ENCODE measurements around the gene DRC7.

DNA sequence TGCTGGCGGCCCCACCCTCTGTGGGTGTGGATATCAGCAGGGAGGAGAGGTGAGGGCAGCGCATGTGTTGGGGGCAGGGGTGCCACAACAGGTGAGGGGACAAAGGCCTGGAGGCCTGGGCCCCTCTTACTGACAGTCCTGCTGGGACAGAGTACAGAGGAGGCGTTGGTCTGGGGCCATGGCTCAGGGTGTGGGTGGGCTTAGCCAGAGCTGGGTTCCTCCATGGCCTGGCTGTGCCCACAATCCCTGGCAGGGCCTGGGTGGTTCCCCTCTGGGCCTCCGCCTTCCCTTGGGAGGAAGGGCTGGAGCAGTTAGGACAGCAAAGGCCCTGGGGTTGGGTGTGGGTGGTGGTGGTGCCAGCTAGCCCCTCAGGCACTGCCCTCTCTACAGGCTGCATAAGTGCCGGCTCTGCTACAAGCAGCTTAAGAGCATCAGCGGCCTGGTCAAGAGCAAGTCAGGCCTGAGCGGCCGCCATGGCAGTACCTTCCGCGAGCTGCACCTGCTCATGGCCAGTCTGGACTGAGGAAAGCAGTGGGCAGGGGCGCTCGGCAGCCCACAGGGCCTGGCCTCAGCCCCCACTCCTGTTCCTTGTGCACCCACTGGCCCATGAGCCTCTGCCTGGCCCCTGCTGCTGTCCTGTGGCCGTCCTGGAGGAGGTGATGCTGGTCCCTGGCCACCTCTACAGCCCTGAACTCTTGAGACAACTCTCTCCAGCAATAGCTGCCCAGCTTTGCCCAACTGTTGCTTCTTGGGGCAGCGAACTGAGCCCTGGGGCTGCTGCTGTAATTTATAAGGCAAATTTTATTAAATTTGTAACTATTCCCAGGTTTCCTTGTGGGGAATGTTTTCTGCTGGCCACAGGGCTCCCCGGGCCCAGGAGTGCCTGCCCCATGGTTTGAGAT is 62.1 kb downstream of the DRC7 start:
- TF ChIP-seq, protein P1, sequence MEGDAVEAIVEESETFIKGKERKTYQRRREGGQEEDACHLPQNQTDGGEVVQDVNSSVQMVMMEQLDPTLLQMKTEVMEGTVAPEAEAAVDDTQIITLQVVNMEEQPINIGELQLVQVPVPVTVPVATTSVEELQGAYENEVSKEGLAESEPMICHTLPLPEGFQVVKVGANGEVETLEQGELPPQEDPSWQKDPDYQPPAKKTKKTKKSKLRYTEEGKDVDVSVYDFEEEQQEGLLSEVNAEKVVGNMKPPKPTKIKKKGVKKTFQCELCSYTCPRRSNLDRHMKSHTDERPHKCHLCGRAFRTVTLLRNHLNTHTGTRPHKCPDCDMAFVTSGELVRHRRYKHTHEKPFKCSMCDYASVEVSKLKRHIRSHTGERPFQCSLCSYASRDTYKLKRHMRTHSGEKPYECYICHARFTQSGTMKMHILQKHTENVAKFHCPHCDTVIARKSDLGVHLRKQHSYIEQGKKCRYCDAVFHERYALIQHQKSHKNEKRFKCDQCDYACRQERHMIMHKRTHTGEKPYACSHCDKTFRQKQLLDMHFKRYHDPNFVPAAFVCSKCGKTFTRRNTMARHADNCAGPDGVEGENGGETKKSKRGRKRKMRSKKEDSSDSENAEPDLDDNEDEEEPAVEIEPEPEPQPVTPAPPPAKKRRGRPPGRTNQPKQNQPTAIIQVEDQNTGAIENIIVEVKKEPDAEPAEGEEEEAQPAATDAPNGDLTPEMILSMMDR (IDR thresholded peaks at IDR 0.05; ENCODE audit: low read depth, low read length, missing input control) = no peak
- no peak for TF ChIP-seq YY1 (IDR thresholded peaks at IDR 0.05)
- no peak for TF ChIP-seq TAF1 (conservative IDR thresholded peaks at IDR 0.05)
- no peak for TF ChIP-seq FOXA1 (IDR thresholded peaks at IDR 0.05)
- TF ChIP-seq SP1 (IDR thresholded peaks at IDR 0.05) = no peak
- TF ChIP-seq RAD21 (IDR thresholded peaks at IDR 0.05) = no peak
- TF ChIP-seq, protein P2, sequence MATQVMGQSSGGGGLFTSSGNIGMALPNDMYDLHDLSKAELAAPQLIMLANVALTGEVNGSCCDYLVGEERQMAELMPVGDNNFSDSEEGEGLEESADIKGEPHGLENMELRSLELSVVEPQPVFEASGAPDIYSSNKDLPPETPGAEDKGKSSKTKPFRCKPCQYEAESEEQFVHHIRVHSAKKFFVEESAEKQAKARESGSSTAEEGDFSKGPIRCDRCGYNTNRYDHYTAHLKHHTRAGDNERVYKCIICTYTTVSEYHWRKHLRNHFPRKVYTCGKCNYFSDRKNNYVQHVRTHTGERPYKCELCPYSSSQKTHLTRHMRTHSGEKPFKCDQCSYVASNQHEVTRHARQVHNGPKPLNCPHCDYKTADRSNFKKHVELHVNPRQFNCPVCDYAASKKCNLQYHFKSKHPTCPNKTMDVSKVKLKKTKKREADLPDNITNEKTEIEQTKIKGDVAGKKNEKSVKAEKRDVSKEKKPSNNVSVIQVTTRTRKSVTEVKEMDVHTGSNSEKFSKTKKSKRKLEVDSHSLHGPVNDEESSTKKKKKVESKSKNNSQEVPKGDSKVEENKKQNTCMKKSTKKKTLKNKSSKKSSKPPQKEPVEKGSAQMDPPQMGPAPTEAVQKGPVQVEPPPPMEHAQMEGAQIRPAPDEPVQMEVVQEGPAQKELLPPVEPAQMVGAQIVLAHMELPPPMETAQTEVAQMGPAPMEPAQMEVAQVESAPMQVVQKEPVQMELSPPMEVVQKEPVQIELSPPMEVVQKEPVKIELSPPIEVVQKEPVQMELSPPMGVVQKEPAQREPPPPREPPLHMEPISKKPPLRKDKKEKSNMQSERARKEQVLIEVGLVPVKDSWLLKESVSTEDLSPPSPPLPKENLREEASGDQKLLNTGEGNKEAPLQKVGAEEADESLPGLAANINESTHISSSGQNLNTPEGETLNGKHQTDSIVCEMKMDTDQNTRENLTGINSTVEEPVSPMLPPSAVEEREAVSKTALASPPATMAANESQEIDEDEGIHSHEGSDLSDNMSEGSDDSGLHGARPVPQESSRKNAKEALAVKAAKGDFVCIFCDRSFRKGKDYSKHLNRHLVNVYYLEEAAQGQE (IDR thresholded peaks at IDR 0.05) = no peak
